GM12801 (cell line): Measurements from ENCODE around the gene CARD19.

Source experiments
- CTCF ChIP-seq: IDR thresholded peaks from one replicate; pipeline ENCODE4 v1.5.1; 2011; ENCODE audit warnings: control low read depth; ENCODE audit not compliant: insufficient read length; ENCODE audit errors: extremely low read depth

The CARD19 gene

GRCh38 chr9:93117924-93118862 lies 22.2 kb downstream of the CARD19 start:
- TF ChIP-seq CTCF, result no peak

- no peak for TF ChIP-seq CTCF
Measured at GRCh38 chr9:93118863-93119702, 23.1 kb downstream of the CARD19 start.

GRCh38 chr9:93119703-93119952 lies 23.6 kb downstream of the CARD19 start:
- no peak for TF ChIP-seq CTCF

GRCh38 chr9:93119953-93120845 lies 24.2 kb downstream of the CARD19 start:
- TF ChIP-seq CTCF, result no peak

- no peak for TF ChIP-seq CTCF
Measured at GRCh38 chr9:93120846-93121315, 24.9 kb downstream of the CARD19 start.

- TF ChIP-seq CTCF, result no peak
Measured at GRCh38 chr9:93121316-93122241, 25.6 kb downstream of the CARD19 start.
